GM12865 (cell line): ENCODE results near the gene SULT1A2.
"Not testable (repeated sequence)": the region's sequence is repeated elsewhere in the genome, so short reads cannot be mapped to it uniquely, and the experiment has no call there.

ENCODE experiments used
- DNase-seq: peaks from one replicate; pipeline ENCODE4 v3.0.0; 2010; ENCODE audit warnings: low read depth
- H3K4me3 ChIP-seq: 2 replicates; pipeline ENCODE4 v1.5.1; 2011; ENCODE audit warnings: mild to moderate bottlenecking, low read depth, low read length, control low read depth
- CTCF ChIP-seq: IDR thresholded peaks from 2 replicates; pipeline ENCODE4 v1.5.1; 2011; ENCODE audit warnings: low read length, control low read depth, low read depth, inconsistent platforms; ENCODE audit not compliant: insufficient read depth; ENCODE audit errors: missing control alignments

Gene SULT1A2

DNA sequence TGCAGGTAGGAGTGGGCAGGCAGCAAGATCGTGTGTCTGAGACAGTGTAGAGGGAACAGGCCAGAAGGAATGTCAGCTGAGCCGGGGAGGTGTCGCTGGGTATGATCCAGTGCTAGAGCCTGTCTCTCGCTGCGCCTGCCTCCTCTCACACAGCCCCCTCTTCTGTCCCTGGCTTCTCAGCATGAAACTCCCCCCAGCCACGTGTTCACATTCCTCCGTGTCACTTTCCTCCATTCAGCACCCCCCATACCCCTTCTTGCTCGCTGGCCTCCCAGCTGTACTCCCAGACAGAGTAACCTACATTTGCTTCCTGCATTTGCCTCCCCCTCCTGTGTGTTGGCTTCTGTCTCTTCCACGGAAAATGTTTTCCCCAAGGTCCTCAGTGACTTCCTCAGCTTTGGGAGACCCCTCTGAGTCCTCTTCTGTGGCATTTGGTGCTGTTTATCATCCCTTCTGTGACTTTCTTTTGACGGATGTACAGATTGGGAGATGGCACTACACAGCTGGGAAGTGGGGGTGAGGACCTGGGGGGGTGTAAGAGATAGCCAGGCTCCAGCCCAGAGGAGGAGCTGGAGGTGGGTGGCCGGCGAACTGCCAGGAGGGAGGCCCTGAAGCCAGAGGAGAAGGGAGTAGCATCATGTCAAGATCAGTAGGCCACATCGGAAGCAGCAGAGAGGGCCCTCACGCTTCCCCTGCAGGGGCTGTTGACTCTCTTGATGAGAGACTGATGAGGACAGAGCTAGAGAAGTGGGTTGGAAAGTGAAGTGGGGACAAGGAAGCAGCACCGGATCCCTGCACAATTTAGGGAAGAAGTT is 23.9 kb downstream of the SULT1A2 start:
- no peak for DNase-seq
- TF ChIP-seq CTCF: no peak

GRCh38 chr16:28569968-28570752 is 26.7 kb downstream of the SULT1A2 start:
- no peak for TF ChIP-seq CTCF
- DNase-seq: no peak
- H3K4me3 ChIP-seq: no peak overlapping the region

More for the DNA sequence above, 23.9 kb downstream of the SULT1A2 start:
- no peak overlapping the region for H3K4me3 ChIP-seq

DNA sequence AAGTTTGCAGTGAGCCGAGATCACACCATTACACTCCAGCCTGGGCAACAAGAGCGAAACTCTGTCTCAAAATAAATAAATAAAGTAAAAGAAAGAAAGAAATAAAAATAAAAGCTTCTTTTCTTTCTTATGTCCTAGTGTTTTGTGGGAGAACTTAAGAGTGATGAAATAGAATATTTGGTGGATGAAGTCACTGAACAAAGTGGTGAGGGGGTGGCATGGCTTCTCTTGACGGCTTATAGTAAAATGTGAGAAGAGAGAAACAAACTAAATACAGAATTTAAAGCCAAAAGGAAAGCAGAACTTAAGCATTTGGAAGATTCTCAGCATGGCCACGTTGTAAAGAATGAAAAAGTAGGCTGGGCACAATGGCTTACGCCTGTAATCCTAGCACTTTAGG is 27.8 kb downstream of the SULT1A2 start:
- no peak for TF ChIP-seq CTCF
- no peak for DNase-seq

DNA sequence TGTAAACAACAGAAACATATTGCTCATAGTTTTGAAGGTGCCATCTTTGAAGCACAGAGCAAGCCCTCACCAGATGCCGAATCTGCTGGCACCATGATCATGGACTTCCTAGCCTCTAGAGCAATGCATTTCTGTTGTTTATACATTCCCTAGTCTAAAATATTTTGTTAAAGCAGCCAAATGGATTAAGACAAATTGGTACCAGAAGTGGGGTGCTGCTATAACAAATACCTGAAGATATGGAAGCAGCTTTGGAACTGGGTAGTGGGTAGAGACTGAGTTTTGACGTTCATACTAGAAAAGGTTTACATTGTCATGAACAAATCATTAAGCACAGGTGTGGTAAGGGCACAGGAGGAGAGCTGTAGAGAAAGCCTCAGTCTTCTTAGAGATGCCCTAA is 29.6 kb downstream of the SULT1A2 start:
- TF ChIP-seq CTCF: no peak
- no peak overlapping the region for H3K4me3 ChIP-seq
- no peak for DNase-seq

More for the DNA sequence above, 27.8 kb downstream of the SULT1A2 start:
- H3K4me3 ChIP-seq: no peak overlapping the region

GRCh38 chr16:28566233-28566925 is 30.5 kb downstream of the SULT1A2 start:
- not testable (repeated sequence) for DNase-seq, H3K4me3 ChIP-seq

- no peak for TF ChIP-seq CTCF
- no peak overlapping the region for H3K4me3 ChIP-seq
- DNase-seq: no peak
Observed at GRCh38 chr16:28563218-28563617, 33.6 kb downstream of the SULT1A2 start.

- no peak overlapping the region for H3K4me3 ChIP-seq
- TF ChIP-seq CTCF: no peak
- DNase-seq: no peak
Observed at GRCh38 chr16:28562199-28562598, 34.7 kb downstream of the SULT1A2 start.
